HL-60 (cell line): ENCODE data around the gene OSBPL6.

Experiments
- DNase-seq, 2 experiments: peaks; one replicate each; pipeline ENCODE4 v3.0.0-alpha.2; 2010 to 2020; ENCODE audit warnings: low read depth in 1 of 2, low spot score in 1 of 2
- H3K27ac ChIP-seq: fragments of 250-450 bp; sonication (Bioruptor Pico); replicated peaks from 2 replicates; pipeline ENCODE4 v1.5.1; 2020; ENCODE audit warnings: mild to moderate bottlenecking, moderate library complexity
- H3K27me3 ChIP-seq: fragments of 250-450 bp; sonication (Bioruptor Pico); 2 replicates; pipeline ENCODE4 v1.5.1; 2021; ENCODE audit warnings: mild to moderate bottlenecking, moderate library complexity; ENCODE audit not compliant: insufficient read depth, poor library complexity, severe bottlenecking
- H3K4me3 ChIP-seq: replicated peaks from 2 replicates; pipeline ENCODE4 v1.5.1; 2011; ENCODE audit warnings: mild to moderate bottlenecking, control low read depth, low read length; ENCODE audit not compliant: insufficient read depth
- CTCF ChIP-seq: IDR thresholded peaks from one replicate; pipeline ENCODE4 v1.5.1; 2011; ENCODE audit warnings: low read length, control low read depth, inconsistent platforms; ENCODE audit not compliant: insufficient read depth
- GABPA ChIP-seq: IDR thresholded peaks from 2 replicates; pipeline ENCODE4 v1.6.1; 2012; ENCODE audit warnings: low read depth
- POLR2AphosphoS5 ChIP-seq: IDR thresholded peaks from 2 replicates; pipeline ENCODE4 v1.6.1; 2012; ENCODE audit warnings: low read depth
- REST ChIP-seq: IDR thresholded peaks from 2 replicates; pipeline ENCODE4 v1.6.1; 2012; ENCODE audit warnings: low read depth; ENCODE audit not compliant: insufficient replicate concordance
- SPI1 ChIP-seq: IDR thresholded peaks from 2 replicates; pipeline ENCODE4 v1.6.1; 2012; ENCODE audit warnings: low read depth, mild to moderate bottlenecking, borderline replicate concordance

Gene OSBPL6

GRCh38 chr2:178395295-178395694, 201.0 kb downstream of the OSBPL6 start:
- no peaks in the 10 kb centered on the region for H3K27me3 ChIP-seq
- no peak overlapping the region for H3K4me3 ChIP-seq
- TF ChIP-seq REST, result no peak
- TF ChIP-seq CTCF, result no peak
- no peak for TF ChIP-seq SPI1
- TF ChIP-seq GABPA, result no peak
- no peak for TF ChIP-seq POLR2AphosphoS5
- no peak for DNase-seq
- H3K27ac ChIP-seq, result no peak overlapping the region

GRCh38 chr2:178395941-178396570, 201.7 kb downstream of the OSBPL6 start:
- Histone ChIP-seq H3K27me3 (no peaks in the 10 kb centered on the region), H3K4me3 (no peak overlapping the region), H3K27ac (no peak overlapping the region)
- TF ChIP-seq CTCF, result no peak
- no peak for DNase-seq

GRCh38 chr2:178397002-178397605, 202.8 kb downstream of the OSBPL6 start:
- H3K4me3 ChIP-seq, result no peak overlapping the region
- H3K27me3 ChIP-seq, result no peaks in the 10 kb centered on the region
- no peak overlapping the region for H3K27ac ChIP-seq
- no peak for TF ChIP-seq POLR2AphosphoS5
- TF ChIP-seq CTCF, result peak; percentile 41
- no peak for TF ChIP-seq GABPA
- no peak for TF ChIP-seq REST
- no peak for DNase-seq

- H3K27ac ChIP-seq, result no peak overlapping the region
- no peak for DNase-seq
- TF ChIP-seq CTCF (no peak), REST (no peak), SPI1 (no peak), GABPA (no peak), POLR2AphosphoS5 (no peak)
Measured at GRCh38 chr2:178401994-178402437, 207.7 kb downstream of the OSBPL6 start.

More at GRCh38 chr2:178401994-178402437, 207.7 kb downstream of the OSBPL6 start:
- H3K4me3 ChIP-seq, result no peak overlapping the region
- no peaks in the 10 kb centered on the region for H3K27me3 ChIP-seq
